NT2/D1 (cell line): ENCODE data around the gene RPTOR.

ENCODE experiments used
- DNase-seq: peaks from one replicate; pipeline ENCODE4 v3.0.0-alpha.2; 2011; ENCODE audit warnings: low read depth, low spot score
- H3K27me3 ChIP-seq: 2 replicates; pipeline ENCODE4 v1.6.0; 2011; ENCODE audit warnings: mild to moderate bottlenecking; ENCODE audit not compliant: insufficient read length, insufficient read depth
- H3K36me3 ChIP-seq: 2 replicates; pipeline ENCODE4 v1.6.1; 2011; ENCODE audit warnings: mild to moderate bottlenecking, low read length, mixed read lengths; ENCODE audit not compliant: insufficient read depth, insufficient read length
- H3K4me1 ChIP-seq: 2 replicates; pipeline ENCODE4 v1.5.1; 2011; ENCODE audit not compliant: insufficient read depth, insufficient read length
- H3K4me3 ChIP-seq: 2 replicates; pipeline ENCODE4 v1.5.1; 2011; ENCODE audit warnings: low read depth; ENCODE audit not compliant: insufficient read length
- H3K9ac ChIP-seq: 2 replicates; pipeline ENCODE4 v1.6.0; 2011; ENCODE audit warnings: low read depth; ENCODE audit not compliant: insufficient read length
- H3K9me3 ChIP-seq: 2 replicates; pipeline ENCODE4 v1.5.1; 2011; ENCODE audit warnings: mild to moderate bottlenecking, low read length; ENCODE audit not compliant: insufficient read depth
- SUZ12 ChIP-seq: IDR thresholded peaks from 2 replicates; pipeline ENCODE4 v1.6.1; 2011; ENCODE audit not compliant: insufficient read length, insufficient read depth; ENCODE audit errors: extremely low read depth
- YY1 ChIP-seq: IDR thresholded peaks from 2 replicates; pipeline ENCODE4 v1.6.1; 2011; ENCODE audit not compliant: insufficient read length, insufficient read depth
- ZNF274 ChIP-seq: IDR thresholded peaks from 2 replicates; pipeline ENCODE4 v1.6.1; 2011; ENCODE audit warnings: mild to moderate bottlenecking, low read depth, low read length

Gene RPTOR

DNA sequence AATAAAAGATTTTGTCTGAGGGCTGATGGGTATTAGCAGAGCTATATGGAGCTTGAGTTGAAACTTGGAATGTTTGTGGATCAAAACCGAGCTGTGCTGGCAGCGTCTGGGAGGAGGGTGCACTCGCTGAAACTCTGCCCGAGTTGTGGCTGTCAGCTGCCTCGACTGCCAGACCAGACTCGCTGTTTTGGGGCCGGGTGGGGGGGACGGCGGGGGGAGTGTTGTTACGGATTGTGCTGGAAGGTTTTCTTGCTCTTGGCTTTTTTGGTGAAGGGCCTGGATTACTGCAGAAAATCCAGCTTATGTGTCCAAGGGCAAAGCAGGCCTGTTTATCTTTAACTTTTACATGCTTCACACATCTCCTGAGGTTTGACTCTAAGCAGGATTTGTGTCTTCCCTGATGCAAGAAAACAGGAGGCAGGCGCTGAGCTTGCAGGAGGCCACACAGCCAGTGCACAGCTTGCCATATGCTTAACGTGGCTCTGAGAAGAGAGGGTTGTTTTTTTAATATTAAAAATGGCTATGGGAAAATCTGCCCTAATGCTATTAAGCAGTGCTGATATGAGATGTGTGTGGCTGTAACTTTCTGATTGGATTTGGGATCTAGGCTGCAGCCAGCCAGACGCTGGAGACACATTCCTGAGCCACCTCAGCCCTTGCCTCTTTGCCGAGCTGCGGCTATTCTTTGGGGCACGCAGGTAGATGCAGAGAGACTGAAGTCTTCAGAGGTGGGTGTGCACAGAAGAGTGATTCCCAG, 20.5 kb upstream of the RPTOR start:
- TF ChIP-seq SUZ12 = no peak
- no peak for TF ChIP-seq ZNF274
- no peak for TF ChIP-seq YY1
- Histone ChIP-seq H3K4me1 (peaks cover 9% of the 10 kb centered on the region), H3K9ac (no peak overlapping the region), H3K36me3 (no peaks in the 10 kb centered on the region), H3K9me3 (peaks cover 4% of the 10 kb centered on the region; the same call in 1 of the 2 replicates), H3K4me3 (no peak overlapping the region), H3K27me3 (no peaks in the 10 kb centered on the region)
- no peak for DNase-seq

DNA sequence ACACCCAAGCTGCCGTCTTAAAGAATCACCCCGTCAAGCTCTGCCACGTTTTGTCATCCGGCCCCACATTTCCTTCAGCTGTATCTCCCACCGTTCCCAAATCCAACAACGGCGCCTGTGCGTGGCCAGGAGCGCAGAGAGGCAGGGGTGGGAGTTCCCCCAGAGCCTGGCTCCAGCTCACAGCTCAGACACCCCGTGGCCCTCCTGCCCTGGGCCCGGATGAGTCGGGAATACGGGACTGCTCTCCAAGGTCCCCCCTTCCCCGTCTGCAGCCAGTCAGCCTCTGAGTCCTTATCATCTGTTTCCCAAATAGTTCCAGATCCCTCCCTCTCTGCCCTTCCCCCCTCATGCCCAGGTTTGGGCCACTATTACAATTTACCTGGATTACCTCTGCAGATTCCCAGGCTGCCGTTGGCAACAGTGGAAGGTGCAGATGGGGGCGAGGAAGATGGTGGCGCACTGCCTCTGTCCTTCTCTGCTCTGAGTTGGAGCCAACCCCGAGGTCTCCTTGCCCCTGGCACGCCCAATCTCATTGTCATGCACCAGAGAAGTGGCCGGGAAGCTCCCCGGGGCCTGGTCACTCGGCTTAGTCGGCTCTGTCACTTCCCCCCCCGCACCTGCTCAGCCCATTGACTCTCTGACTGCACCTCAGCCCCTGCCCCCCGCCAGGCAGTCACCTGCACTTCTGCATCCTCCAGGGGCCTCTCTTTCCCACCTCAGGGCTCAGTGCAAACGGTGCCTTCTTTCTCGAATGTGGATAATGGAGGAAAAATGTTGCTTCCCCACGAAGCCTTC, 18.3 kb upstream of the RPTOR start:
- TF ChIP-seq YY1 (no peak), ZNF274 (no peak), SUZ12 (no peak)
- Histone ChIP-seq H3K4me1 (peaks cover 11% of the 10 kb centered on the region), H3K36me3 (no peaks in the 10 kb centered on the region), H3K4me3 (no peak overlapping the region), H3K9me3 (peaks cover 4% of the 10 kb centered on the region; the same call in 1 of the 2 replicates), H3K27me3 (no peaks in the 10 kb centered on the region), H3K9ac (peak overlapping the region; percentile 12)
- no peak for DNase-seq

DNA sequence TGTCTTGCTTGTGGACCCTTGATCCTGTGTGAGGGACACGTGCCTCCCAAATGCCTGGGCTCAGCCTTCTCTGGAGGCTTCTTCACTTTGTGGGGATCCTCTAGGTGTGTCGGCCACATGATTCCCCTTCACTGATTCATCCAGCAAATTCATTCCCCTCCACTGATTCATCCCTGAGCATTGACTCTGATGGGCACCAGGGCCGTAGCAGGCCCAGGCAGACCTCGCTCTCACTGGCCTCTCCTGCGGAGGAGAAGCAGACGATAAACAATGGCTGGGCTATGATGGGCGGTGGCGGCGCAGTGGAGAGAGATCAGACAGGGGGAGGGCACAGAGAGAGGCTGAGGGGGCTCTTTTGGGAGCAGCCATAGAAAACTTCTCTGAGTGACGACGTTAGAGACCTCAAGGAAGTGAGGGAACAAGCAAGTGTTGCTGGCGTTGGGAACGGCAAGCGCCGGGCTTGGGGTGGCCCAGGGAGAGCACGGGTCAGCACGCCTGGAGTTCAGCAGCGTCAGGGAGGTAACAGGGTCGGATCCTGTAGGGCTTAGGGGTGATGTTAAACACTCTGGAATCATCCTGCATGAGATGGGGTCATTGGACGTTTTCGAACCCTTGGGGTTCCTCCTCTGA, 17.5 kb upstream of the RPTOR start:
- DNase-seq = no peak
- Histone ChIP-seq H3K9ac (no peak overlapping the region), H3K36me3 (no peaks in the 10 kb centered on the region), H3K4me3 (no peak overlapping the region), H3K4me1 (peaks cover 11% of the 10 kb centered on the region), H3K9me3 (peaks cover 4% of the 10 kb centered on the region; the same call in 1 of the 2 replicates), H3K27me3 (no peaks in the 10 kb centered on the region)
- TF ChIP-seq SUZ12 (no peak), ZNF274 (no peak), YY1 (no peak)

DNA sequence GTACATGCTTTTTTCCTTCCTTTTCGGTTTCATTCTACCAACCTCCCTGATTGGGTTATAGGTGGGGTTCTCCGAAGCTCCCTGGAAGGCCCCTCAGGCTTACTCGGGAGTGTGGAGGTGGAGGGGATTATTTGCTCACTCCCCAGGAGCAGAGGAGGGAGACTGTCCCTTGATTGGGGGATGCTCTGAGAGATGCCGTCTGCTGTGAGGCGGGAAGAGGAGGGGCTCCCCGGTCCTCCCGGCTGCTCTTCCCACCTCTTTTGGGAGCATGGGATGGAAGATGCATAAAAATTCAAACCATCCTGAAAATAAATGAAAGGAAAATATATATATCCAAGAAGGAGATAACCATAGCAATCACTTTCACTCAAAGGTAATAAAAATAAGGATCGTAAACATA, 16.1 kb upstream of the RPTOR start:
- Histone ChIP-seq H3K27me3 (no peaks in the 10 kb centered on the region), H3K36me3 (no peaks in the 10 kb centered on the region), H3K4me3 (no peak overlapping the region), H3K9ac (no peak overlapping the region), H3K9me3 (no peaks in the 10 kb centered on the region), H3K4me1 (peaks cover 11% of the 10 kb centered on the region)
- TF ChIP-seq YY1 (no peak), ZNF274 (no peak), SUZ12 (no peak)
- no peak for DNase-seq

DNA sequence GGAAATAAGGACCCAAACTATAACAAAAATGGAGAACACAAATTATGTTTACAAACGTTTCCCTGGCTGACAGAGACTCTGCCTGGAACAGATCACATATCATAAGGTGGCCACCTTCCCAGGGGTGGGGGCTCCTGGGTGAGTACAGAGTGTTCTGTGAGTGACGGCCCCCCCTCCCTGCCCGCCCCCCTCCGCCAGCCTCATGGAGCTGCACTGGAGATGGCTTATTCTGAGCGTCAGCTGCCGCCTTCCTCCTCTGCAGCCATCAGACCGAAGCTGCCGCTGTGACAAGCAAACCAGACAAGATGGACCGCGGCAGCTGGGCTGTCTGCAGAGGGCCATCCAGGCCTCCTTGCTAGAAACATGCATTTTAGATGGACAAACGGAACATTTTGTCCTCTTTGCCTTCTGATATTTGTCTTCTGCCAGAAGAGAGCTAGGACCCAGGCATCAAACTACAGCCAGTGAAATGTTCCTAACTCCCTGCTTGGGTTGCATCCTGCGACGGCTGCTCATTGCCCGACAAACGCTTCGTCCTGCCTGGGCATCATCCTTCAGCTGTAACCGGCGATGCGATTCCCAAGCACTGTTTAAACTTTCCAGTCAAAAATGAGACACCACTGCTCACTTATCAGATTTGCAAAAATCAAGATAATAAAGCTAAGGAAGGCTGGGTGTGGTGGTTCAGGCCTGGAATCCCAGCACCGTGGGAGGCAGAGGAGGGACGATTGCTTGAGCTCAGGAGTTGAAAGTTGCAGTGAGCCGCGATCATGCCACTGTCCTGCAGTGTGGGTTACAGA, 15.3 kb upstream of the RPTOR start:
- no peak for DNase-seq
- no peaks in the 10 kb centered on the region for H3K27me3 ChIP-seq

DNA sequence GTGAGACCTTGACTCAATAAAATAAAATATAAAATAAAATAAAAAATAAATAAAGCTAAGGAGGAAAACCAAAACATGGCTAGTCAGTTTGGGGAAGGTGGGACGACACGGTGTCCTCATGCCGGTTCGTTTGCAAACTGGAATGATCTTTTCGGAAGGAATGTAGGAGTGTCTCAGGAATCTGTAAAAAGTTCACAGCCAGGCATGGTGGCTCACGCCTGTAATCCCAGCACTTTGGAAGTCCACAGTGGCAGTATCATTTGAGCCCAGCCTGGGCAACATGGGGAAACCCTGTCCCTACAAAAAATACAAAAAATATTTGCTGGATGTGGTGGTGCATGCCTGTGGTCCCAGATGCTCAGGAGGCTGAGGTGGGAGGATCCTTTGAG, 14.7 kb upstream of the RPTOR start:
- Histone ChIP-seq H3K9me3 (no peaks in the 10 kb centered on the region), H3K9ac (no peak overlapping the region), H3K36me3 (no peaks in the 10 kb centered on the region), H3K4me1 (peaks cover 11% of the 10 kb centered on the region), H3K27me3 (no peaks in the 10 kb centered on the region), H3K4me3 (no peak overlapping the region)
- no peak for DNase-seq
- no peak for TF ChIP-seq ZNF274
- TF ChIP-seq YY1 = no peak
- no peak for TF ChIP-seq SUZ12

More for the DNA sequence above, 15.3 kb upstream of the RPTOR start:
- Histone ChIP-seq H3K36me3 (no peaks in the 10 kb centered on the region), H3K9ac (no peak overlapping the region), H3K4me3 (no peak overlapping the region), H3K4me1 (peaks cover 11% of the 10 kb centered on the region), H3K9me3 (no peaks in the 10 kb centered on the region)
- TF ChIP-seq YY1 (no peak), ZNF274 (no peak), SUZ12 (no peak)
